SK-N-SH (cell line): Measurements from ENCODE around the gene PDIK1L.

Source experiments
- CTCF ChIP-seq: fragments of 200-600 bp; sonication (generic); IDR thresholded peaks from 2 replicates; pipeline ENCODE4 v1.6.1; 2017; ENCODE audit warnings: antibody characterized with exemption, mild to moderate bottlenecking, moderate library complexity
- EP300 ChIP-seq, 2 experiments: IDR thresholded peaks; 2 replicates each; pipeline versions ENCODE4 v1.4.0 to v1.6.1; 2012; ENCODE audit warnings: borderline replicate concordance in 1 of 2, low read depth in 1 of 2, low read length in 1 of 2
- NFIC ChIP-seq: IDR thresholded peaks from 2 replicates; pipeline ENCODE4 v1.4.0; 2012; ENCODE audit warnings: borderline replicate concordance
- POLR2AphosphoS5 ChIP-seq: IDR thresholded peaks from 2 replicates; pipeline ENCODE4 v1.6.1; 2012; ENCODE audit warnings: low read depth, low read length
- RCOR1 ChIP-seq: fragments of 150-350 bp; IDR thresholded peaks from 2 replicates; pipeline ENCODE4 v1.6.1; 2017; ENCODE audit warnings: antibody characterized with exemption, low read length
- YY1 ChIP-seq: IDR thresholded peaks from 2 replicates; pipeline ENCODE4 v1.4.0; 2012; ENCODE audit warnings: low read depth, mild to moderate bottlenecking

- TF ChIP-seq NFIC (no peak), POLR2AphosphoS5 (no peak), CTCF (no peak), EP300 (IDR thresholded peaks at IDR 0.05; ENCODE audit: borderline replicate concordance in 1 of 2, low read depth in 1 of 2, low read length in 1 of 2) (no peak), RCOR1 (no peak), YY1 (no peak)
Observed at GRCh38 chr1:26102526-26102925, 9.1 kb upstream of the PDIK1L start.
